ENCODE results near the gene GRIP1. TPM values are rescaled to one million over a fixed set of nuclear protein-coding genes. Genes with fewer than 3 reads are reported as not detected.

Gene GRIP1
- total and polyA plus RNA-seq, 2 donors (not counting 3 experiments of a cell fraction or from before 2014, with no cell fraction given): 0.04 to 0.69 TPM

DNA sequence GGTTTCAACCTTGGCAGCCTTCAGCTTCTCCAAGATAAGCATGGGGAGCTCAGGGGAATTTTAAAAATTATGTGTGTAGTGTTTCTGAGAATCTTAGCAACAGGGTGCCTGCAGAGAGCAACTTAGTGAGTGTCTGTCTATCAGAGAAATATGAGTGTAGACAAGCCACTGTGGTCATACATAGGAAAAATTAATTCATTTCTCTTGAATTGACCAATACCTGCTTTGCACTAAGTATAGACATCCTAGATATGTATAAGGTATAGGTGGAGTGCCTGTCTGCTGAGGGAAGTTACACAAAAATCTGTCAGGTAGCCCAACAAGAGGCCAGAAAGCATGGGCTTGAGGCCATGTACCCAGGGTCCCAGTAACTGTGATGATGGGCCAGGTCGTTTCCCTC lies 355.9 kb downstream of the GRIP1 start:
- Histone ChIP-seq H3K4me1 (ENCODE audit: control insufficient read depth, extremely low read depth, insufficient read depth, low read length) (peaks cover 6% of the 10 kb centered on the region), H3K36me3 (ENCODE audit: control insufficient read depth in 2 of 2, extremely low read depth in 1 of 2, insufficient read depth in 2 of 2, low read length in 2 of 2) (no peaks in the 10 kb centered on the region), H3K27ac (ENCODE audit: insufficient read depth, low read depth, low read length) (no peak overlapping the region), H4K20me1 (replicated peaks; ENCODE audit: control insufficient read depth, extremely low read depth, insufficient read depth, low read length) (no peaks in the 10 kb centered on the region), H3K9ac (replicated peaks; ENCODE audit: extremely low read depth, insufficient read depth, low read length) (no peak overlapping the region), H3K4me3 (replicated peaks in 1 of 3; ENCODE audit: insufficient read depth in 1 of 3, low read depth in 1 of 3, low read length in 3 of 3) (no peak overlapping the region), H3K27me3 (ENCODE audit: control insufficient read depth in 2 of 2, insufficient read depth in 2 of 2, low read length in 2 of 2) (no peaks in the 10 kb centered on the region), H3K9me3 (replicated peaks; ENCODE audit: control insufficient read depth, insufficient read depth, low read length) (no peaks in the 10 kb centered on the region), H3K79me2 (ENCODE audit: control insufficient read depth, insufficient read depth, low read length) (no peaks in the 10 kb centered on the region), H2AFZ (ENCODE audit: low read depth, low read length) (no peak overlapping the region), H3K9me1 (replicated peaks; ENCODE audit: control insufficient read depth, extremely low read depth, insufficient read depth, low read length) (no peaks in the 10 kb centered on the region), H3K4me2 (ENCODE audit: insufficient read depth, low read length) (no peak overlapping the region)
- TF ChIP-seq EZH2 (IDR thresholded peaks at IDR 0.05; ENCODE audit: borderline replicate concordance, low read depth, low read length, severe bottlenecking) (no peak), MAX (IDR thresholded peaks at IDR 0.05; ENCODE audit: insufficient read depth, insufficient read length) (no peak), POLR2AphosphoS5 (IDR thresholded peaks at IDR 0.05; ENCODE audit: insufficient read depth, low read depth, low read length) (no peak), POLR2A (IDR thresholded peaks at IDR 0.05; ENCODE audit: low read depth, low read length) (no peak), GATA2 (IDR thresholded peaks at IDR 0.05; ENCODE audit: insufficient read depth, insufficient read length, low read depth, low read length) (no peak), CTCF (IDR thresholded peaks at IDR 0.05; ENCODE audit: extremely low read depth in 1 of 2, insufficient read depth in 1 of 2, low read depth in 1 of 2, low read length in 2 of 2) (no peak), MYC (IDR thresholded peaks at IDR 0.05; ENCODE audit: low read depth, low read length) (no peak), FOS (IDR thresholded peaks at IDR 0.05; ENCODE audit: borderline replicate concordance, insufficient read depth, low read length) (no peak), JUN (IDR thresholded peaks at IDR 0.05; ENCODE audit: borderline replicate concordance, insufficient read depth, insufficient read length, low read depth) (no peak)
- no peak for DNase-seq (ENCODE audit: low read depth, low spot score)
- dilution Hi-C loops (cut with MboI; ENCODE audit: extremely low pct_ligation_motif_present, low sequenced_read_pairs) (no loop called here), intact Hi-C loops (cut with micrococcal nuclease) (no loop called here)
- BruUV-seq (replicated peaks): no TSS peak
- CTCF ChIA-PET: no interaction called here
- POLR2A ChIA-PET: no interaction called here
- FAIRE-seq: no peak

Data from endothelial cell of umbilical vein (primary cell).